ENCODE data around the gene OGFOD1.

GRCh38 chr16:56520251-56520577 lies 68.9 kb downstream of the OGFOD1 start:
- TF ChIP-seq, protein P1, sequence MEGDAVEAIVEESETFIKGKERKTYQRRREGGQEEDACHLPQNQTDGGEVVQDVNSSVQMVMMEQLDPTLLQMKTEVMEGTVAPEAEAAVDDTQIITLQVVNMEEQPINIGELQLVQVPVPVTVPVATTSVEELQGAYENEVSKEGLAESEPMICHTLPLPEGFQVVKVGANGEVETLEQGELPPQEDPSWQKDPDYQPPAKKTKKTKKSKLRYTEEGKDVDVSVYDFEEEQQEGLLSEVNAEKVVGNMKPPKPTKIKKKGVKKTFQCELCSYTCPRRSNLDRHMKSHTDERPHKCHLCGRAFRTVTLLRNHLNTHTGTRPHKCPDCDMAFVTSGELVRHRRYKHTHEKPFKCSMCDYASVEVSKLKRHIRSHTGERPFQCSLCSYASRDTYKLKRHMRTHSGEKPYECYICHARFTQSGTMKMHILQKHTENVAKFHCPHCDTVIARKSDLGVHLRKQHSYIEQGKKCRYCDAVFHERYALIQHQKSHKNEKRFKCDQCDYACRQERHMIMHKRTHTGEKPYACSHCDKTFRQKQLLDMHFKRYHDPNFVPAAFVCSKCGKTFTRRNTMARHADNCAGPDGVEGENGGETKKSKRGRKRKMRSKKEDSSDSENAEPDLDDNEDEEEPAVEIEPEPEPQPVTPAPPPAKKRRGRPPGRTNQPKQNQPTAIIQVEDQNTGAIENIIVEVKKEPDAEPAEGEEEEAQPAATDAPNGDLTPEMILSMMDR (IDR thresholded peaks at IDR 0.05), result no peak
- TF ChIP-seq POLR2A (IDR thresholded peaks at IDR 0.05), result no peak

Data from right lobe of liver (tissue), 4 donors.